Lower leg skin (tissue), 4 donors: Measurements from ENCODE around the gene SLC39A11. TPM values are rescaled to one million over a fixed set of nuclear protein-coding genes. Genes with fewer than 3 reads are reported as not detected.
A peak's percentile ranks its signal among the peaks of the same experiment; 100 is the strongest.

ENCODE experiments used
- DNase-seq, 2 donors: peaks; one replicate each; pipeline ENCODE4 v3.0.0-alpha.2; 2019; ENCODE audit warnings: low spot score in 2 of 2
- H3K4me3 ChIP-seq: fragments of 200-600 bp; sonication (generic); 2 replicates; pipeline ENCODE4 v1.5.1; 2017; ENCODE audit warnings: mild to moderate bottlenecking, low read depth; ENCODE audit not compliant: poor library complexity, severe bottlenecking
- POLR2A ChIP-seq, 2 donors: fragments of 450-650 bp; IDR thresholded peaks; one replicate each; pipeline ENCODE4 v1.6.1; 2016 to 2017; ENCODE audit warnings: antibody characterized with exemption in 2 of 2, mild to moderate bottlenecking in 1 of 2, moderate library complexity in 1 of 2
- WGBS, 2 donors: methylation state at CpG; one replicate each; pipeline ENCODE4 v1.1.5; 2018; 5-methylcytosine and 5-hydroxymethylcytosine counted together
- intact Hi-C: fragments of 100-400 bp; cut with DNase I; formaldehyde crosslinking; loops from one replicate; pipeline ENCODE4 v1.15.0; 2023; ENCODE audit warnings: low total_unique reads
- total RNA-seq, 4 donors: library from RNA; depleted of rRNA; stranded (reverse); fragments of >200 nt; gene quantifications; one replicate each; pipeline ENCODE4 v1.1.0, GENCODE V29; 2016
- TF ChIP-seq, protein P1 (sequence below), 3 donors: fragments of 450-650 bp; IDR thresholded peaks; one replicate each; pipeline ENCODE4 v1.5.1; 2016; ENCODE audit warnings: antibody characterized with exemption in 3 of 3, mild to moderate bottlenecking in 3 of 3, moderate library complexity in 2 of 3

The SLC39A11 gene
- total RNA-seq, 4 donors from 2014 or later = 41.6 to 59.0 (median 47.1) TPM

DNA sequence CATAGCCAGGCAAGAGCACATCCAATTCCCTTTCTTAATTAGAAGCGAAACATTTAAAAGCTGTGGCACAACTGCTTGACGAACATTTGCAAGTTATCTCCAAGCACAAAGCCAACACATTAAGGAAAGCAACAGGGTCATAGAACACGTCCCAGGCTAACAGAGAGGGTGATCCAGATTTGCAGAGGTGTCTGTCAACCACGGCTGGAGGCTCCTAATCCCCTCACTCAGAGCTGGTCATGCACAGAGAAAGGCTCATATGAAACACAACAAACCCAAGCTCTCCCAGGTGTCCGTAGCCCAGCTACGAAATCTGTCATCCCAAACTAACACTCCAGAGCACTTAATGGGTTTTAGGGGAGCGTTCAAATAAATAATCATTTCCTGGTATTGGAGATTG, 276.1 kb downstream of the SLC39A11 start:
- WGBS, 2 donors = 92 to 93% methylated on average over 7 of the region's 7 CpGs
- intact Hi-C loops = no loop called here
- peak in 1 of 2 donors; percentile 31 for DNase-seq
- no peak for TF ChIP-seq POLR2A (IDR thresholded peaks at IDR 0.05)
- TF ChIP-seq, protein P1, sequence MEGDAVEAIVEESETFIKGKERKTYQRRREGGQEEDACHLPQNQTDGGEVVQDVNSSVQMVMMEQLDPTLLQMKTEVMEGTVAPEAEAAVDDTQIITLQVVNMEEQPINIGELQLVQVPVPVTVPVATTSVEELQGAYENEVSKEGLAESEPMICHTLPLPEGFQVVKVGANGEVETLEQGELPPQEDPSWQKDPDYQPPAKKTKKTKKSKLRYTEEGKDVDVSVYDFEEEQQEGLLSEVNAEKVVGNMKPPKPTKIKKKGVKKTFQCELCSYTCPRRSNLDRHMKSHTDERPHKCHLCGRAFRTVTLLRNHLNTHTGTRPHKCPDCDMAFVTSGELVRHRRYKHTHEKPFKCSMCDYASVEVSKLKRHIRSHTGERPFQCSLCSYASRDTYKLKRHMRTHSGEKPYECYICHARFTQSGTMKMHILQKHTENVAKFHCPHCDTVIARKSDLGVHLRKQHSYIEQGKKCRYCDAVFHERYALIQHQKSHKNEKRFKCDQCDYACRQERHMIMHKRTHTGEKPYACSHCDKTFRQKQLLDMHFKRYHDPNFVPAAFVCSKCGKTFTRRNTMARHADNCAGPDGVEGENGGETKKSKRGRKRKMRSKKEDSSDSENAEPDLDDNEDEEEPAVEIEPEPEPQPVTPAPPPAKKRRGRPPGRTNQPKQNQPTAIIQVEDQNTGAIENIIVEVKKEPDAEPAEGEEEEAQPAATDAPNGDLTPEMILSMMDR (IDR thresholded peaks at IDR 0.05) = no peak
- H3K4me3 ChIP-seq = no peak overlapping the region

GRCh38 chr17:72813481-72813880, 279.0 kb downstream of the SLC39A11 start:
- TF ChIP-seq, protein P1 (IDR thresholded peaks at IDR 0.05) = no peak
- no peak for TF ChIP-seq POLR2A (IDR thresholded peaks at IDR 0.05)
- WGBS, 2 donors = 89 to 94% methylated on average over 5 of the region's 5 CpGs
- no peak overlapping the region for H3K4me3 ChIP-seq
- intact Hi-C loops = no loop called here
- peak in 1 of 2 donors; percentile 36 for DNase-seq

- peak in 1 of 2 donors; percentile 23 for DNase-seq
- TF ChIP-seq, protein P1 (IDR thresholded peaks at IDR 0.05) = no peak
- TF ChIP-seq POLR2A (IDR thresholded peaks at IDR 0.05) = no peak
- 91 to 95% methylated on average over 7 of the region's 7 CpGs for WGBS, 2 donors
- intact Hi-C loops = no loop called here
- no peak overlapping the region for H3K4me3 ChIP-seq
Observed at GRCh38 chr17:72812823-72813222, 279.7 kb downstream of the SLC39A11 start.

DNA sequence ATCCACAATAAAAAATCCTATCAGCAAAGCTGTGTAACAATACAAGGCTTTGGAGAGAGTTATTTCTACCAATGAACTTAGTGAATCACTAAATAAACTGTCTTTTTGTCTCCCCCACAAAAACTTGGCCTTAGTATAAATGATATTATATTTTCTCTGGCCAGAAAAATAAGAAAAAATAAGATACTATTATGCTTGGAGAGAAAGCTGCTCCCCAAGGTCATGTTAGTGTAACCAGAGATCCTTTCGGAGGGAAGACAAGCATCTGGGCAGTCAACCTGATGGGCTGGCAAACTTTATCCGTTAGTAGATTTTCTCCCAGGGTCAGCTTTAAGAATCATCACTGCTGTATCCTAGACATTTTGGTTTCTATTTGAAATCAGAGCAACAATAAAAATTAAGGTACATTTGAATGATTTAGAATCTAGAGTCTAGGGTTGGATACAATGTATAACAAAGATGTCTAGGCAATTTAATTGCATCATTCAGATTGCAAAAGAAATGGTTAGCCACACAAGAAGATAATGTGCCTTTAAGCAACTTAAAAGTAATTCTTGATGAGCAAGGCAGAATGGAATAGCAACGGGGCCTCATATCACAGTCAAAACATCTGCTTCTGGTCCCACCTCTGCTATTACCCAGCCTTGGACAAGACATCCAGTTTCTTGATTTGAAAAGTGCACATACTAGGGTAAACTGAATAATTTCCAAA, 280.4 kb downstream of the SLC39A11 start:
- intact Hi-C loops = no loop called here
- WGBS, 2 donors = 88 to 89% methylated on average over 3 of the region's 3 CpGs
- no peak overlapping the region for H3K4me3 ChIP-seq
- TF ChIP-seq, protein P1 (IDR thresholded peaks at IDR 0.05) = no peak
- TF ChIP-seq POLR2A (IDR thresholded peaks at IDR 0.05) = no peak
- no peak for DNase-seq

DNA sequence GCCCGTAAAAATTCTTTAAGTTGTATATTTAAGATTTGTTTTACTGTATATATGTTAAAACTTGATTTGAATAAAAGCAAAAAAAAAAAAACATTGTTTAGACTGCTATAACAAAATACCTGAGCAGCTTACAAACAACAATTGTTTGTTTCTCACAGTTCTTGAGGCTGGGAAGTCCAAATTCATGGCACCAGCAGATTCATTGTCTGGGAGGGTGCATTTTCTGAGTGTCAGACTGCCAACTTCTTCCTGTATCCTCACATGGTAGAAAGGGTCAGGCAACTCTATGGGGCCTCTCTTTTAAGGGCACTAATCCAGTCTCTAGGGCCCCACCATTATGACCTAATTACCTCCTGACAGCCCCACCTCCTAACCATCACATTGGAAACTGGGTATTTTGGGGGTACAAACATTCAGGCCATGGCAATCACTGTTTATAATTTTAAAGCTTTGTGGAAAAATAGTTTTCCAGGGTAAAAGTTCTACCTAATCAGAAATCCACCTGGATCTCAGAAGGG, 281.4 kb downstream of the SLC39A11 start:
- intact Hi-C loops = no loop called here
- WGBS, 2 donors = 100% methylated on average over 1 of the region's 1 CpG

More for the DNA sequence above, 281.4 kb downstream of the SLC39A11 start:
- DNase-seq = peak in 1 of 2 donors; percentile 5
- H3K4me3 ChIP-seq = no peak overlapping the region
- no peak for TF ChIP-seq POLR2A (IDR thresholded peaks at IDR 0.05)
- TF ChIP-seq, protein P1 (IDR thresholded peaks at IDR 0.05) = no peak
